Activated CD4-positive, alpha-beta T cell treated with anti-CD3 and anti-CD28 coated beads, Interleukin-2, amount 50 U/mL, for 24 hours (primary cell): ENCODE results near the gene LYSMD3.
A peak's percentile ranks its signal among the peaks of the same experiment; 100 is the strongest.

Experiments
- DNase-seq, 2 donors: peaks; one replicate each; pipeline ENCODE4 v3.0.0-alpha.2; 2020; ENCODE audit warnings: low read depth in 1 of 2, low spot score in 1 of 2

The LYSMD3 gene

GRCh38 chr5:90483206-90483605 lies 46.2 kb downstream of the LYSMD3 start:
- DNase-seq: no peak

DNA sequence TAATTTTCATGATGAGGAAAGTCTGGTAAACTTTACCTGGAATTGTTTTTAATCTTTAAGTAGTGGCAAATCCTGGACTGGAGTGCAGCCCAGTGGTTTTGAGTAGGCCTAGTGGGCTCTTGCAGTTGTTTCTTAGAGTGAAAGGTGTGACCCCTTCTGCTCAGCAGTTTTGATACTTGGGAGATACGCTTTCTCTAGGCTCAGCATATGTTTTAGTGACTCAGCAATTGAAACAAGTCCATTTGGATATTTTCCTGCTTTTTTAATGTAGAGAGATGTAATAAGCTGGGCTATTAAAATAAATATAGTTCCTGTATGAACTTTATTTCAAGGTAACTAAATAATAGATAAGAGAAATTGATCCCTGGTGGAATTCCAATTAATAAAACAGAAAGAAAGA lies 48.7 kb downstream of the LYSMD3 start:
- no peak for DNase-seq

DNA sequence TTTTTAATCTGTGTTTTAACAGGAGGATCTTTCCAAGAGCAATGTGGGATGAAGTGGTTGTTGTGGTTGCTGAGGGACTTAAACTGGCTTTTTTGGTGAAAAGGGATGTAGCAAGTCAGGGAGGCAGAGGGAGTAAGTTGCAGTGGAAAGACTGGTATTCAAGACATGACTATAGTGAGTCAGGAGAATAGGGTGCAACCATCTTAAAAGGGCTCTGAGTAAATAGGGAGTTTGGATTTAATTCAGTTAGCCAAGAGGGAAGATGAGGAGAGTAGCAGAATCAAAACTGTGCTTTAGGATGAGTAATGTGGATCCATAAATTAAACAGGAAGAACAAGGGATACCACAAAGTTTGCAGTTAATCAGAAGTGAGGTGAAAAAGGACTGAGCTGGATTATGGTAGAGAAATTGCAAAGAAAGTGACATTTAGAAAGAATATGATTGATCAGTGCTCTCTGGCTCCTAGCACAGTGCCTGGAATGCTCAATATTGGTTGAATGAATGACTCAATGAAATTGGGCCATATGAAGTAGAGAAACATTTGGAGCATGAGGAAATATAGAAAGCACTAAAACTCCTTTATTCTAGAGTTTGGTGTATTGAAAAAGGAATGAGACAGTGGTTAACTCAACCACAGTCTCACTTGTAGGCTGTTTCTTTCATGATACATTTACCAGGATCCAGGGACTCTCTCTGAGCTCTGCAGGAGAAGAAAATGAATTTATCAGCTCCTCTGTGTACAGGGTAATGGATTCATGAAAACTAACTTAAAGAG lies 49.6 kb downstream of the LYSMD3 start:
- no peak for DNase-seq

- no peak for DNase-seq
These were observed 51.7 kb downstream of the LYSMD3 start for GRCh38 chr5:90477621-90478215.

- DNase-seq: no peak
These were observed 52.3 kb downstream of the LYSMD3 start for GRCh38 chr5:90477073-90477472.

- DNase-seq: no peak
These were observed 53.0 kb downstream of the LYSMD3 start for GRCh38 chr5:90476391-90476790.

- no peak for DNase-seq
These were observed 53.9 kb downstream of the LYSMD3 start for GRCh38 chr5:90475436-90475980.

GRCh38 chr5:90474235-90475107 lies 54.9 kb downstream of the LYSMD3 start, which contains the start of the genes MBLAC2 and POLR3G:
Gene MBLAC2, minus strand, starts transcription at chr5:90474771. Its CDS starts 479 bp downstream, at chr5:90474292.
Gene POLR3G, plus strand, starts transcription at chr5:90474864. Its CDS starts 10,704 bp downstream, at chr5:90485568.
- DNase-seq: peak; percentile 87 to 95

DNA sequence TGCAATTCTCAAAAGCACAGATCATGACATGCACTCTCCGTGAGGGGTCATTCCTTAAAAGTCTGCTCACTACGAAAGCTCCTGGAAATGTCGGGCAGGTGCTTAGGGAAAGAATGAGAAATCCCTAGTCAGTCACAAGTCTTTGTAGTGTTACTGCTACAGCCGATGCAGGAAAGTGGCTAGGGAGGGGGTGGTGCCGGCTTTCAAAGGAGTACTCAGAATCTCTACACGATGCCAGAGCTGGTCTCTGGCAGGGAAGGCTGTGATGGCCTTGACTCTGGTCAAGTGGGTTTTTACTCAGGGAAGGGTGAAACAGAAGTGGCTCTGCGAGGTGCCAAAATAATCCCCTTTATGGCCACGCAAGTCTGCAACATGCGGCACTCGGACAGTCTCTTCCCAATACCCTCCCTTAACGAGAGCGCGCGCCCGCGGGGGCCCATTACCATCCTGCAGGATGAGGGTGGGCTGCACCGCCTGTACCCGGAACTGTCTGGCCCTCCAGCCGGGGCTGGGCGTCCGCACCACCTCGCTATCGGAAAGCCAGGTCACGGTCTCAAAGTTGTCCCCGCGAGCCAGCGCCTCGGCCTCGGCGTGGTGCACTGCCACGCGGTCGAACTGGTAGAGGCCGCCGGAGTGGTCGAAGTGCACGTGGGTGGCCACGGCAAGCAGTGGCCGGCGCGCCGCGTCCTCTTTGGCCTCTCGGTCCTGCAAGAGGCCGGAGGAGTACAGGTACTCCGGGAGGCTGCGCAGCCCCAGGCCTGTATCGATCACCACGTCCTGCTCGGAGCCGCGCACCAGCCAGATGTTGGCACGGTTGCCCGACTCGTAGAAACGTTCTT lies 55.8 kb downstream of the LYSMD3 start:
- DNase-seq: peak; percentile 9 to 19

- DNase-seq: no peak
These were observed 56.5 kb downstream of the LYSMD3 start for GRCh38 chr5:90472783-90473395.
